ENCODE measurements around the gene PANK1. TPM values are rescaled to one million over a fixed set of nuclear protein-coding genes. Genes with fewer than 3 reads are reported as not detected.

PANK1 gene
- total RNA-seq, 1 donor from 2014 or later, result 16.7 TPM

- H3K27ac Mint-ChIP-seq (ENCODE audit: unreplicated experiment), result no peak overlapping the region
Measured at GRCh38 chr10:89567576-89568245, 77.3 kb downstream of the PANK1 start.

GRCh38 chr10:89566992-89567391, 78.0 kb downstream of the PANK1 start:
- Mint-ChIP-seq H3K27me3 (ENCODE audit: unreplicated experiment) (no peaks in the 10 kb centered on the region), H3K36me3 (ENCODE audit: unreplicated experiment) (no peaks in the 10 kb centered on the region), H3K9me3 (ENCODE audit: unreplicated experiment) (no peaks in the 10 kb centered on the region), H3K27ac (ENCODE audit: unreplicated experiment) (no peak overlapping the region), H3K4me1 (ENCODE audit: low read depth, unreplicated experiment) (no peaks in the 10 kb centered on the region), H3K4me3 (ENCODE audit: unreplicated experiment) (no peak overlapping the region)
- DNase-seq, result no peak
- TF ChIP-seq, protein P1, sequence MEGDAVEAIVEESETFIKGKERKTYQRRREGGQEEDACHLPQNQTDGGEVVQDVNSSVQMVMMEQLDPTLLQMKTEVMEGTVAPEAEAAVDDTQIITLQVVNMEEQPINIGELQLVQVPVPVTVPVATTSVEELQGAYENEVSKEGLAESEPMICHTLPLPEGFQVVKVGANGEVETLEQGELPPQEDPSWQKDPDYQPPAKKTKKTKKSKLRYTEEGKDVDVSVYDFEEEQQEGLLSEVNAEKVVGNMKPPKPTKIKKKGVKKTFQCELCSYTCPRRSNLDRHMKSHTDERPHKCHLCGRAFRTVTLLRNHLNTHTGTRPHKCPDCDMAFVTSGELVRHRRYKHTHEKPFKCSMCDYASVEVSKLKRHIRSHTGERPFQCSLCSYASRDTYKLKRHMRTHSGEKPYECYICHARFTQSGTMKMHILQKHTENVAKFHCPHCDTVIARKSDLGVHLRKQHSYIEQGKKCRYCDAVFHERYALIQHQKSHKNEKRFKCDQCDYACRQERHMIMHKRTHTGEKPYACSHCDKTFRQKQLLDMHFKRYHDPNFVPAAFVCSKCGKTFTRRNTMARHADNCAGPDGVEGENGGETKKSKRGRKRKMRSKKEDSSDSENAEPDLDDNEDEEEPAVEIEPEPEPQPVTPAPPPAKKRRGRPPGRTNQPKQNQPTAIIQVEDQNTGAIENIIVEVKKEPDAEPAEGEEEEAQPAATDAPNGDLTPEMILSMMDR (IDR thresholded peaks at IDR 0.05; ENCODE audit: partially characterized antibody, unreplicated experiment), result no peak

More at GRCh38 chr10:89567576-89568245, 77.3 kb downstream of the PANK1 start:
- no peak overlapping the region for H3K4me3 Mint-ChIP-seq (ENCODE audit: unreplicated experiment)
- no peaks in the 10 kb centered on the region for H3K4me1 Mint-ChIP-seq (ENCODE audit: low read depth, unreplicated experiment)
- TF ChIP-seq, protein P1 (IDR thresholded peaks at IDR 0.05; ENCODE audit: partially characterized antibody, unreplicated experiment), result no peak
- DNase-seq, result no peak
- H3K36me3 Mint-ChIP-seq (ENCODE audit: unreplicated experiment), result no peaks in the 10 kb centered on the region
- no peaks in the 10 kb centered on the region for H3K9me3 Mint-ChIP-seq (ENCODE audit: unreplicated experiment)
- H3K27me3 Mint-ChIP-seq (ENCODE audit: unreplicated experiment), result no peaks in the 10 kb centered on the region

- TF ChIP-seq, protein P1 (IDR thresholded peaks at IDR 0.05; ENCODE audit: partially characterized antibody, unreplicated experiment), result no peak
- H3K27me3 Mint-ChIP-seq (ENCODE audit: unreplicated experiment), result no peaks in the 10 kb centered on the region
- H3K4me3 Mint-ChIP-seq (ENCODE audit: unreplicated experiment), result no peak overlapping the region
- DNase-seq, result no peak
- no peaks in the 10 kb centered on the region for H3K36me3 Mint-ChIP-seq (ENCODE audit: unreplicated experiment)
- no peaks in the 10 kb centered on the region for H3K4me1 Mint-ChIP-seq (ENCODE audit: low read depth, unreplicated experiment)
- H3K9me3 Mint-ChIP-seq (ENCODE audit: unreplicated experiment), result no peaks in the 10 kb centered on the region
- no peak overlapping the region for H3K27ac Mint-ChIP-seq (ENCODE audit: unreplicated experiment)
Measured at GRCh38 chr10:89566095-89566950, 78.7 kb downstream of the PANK1 start.

DNA sequence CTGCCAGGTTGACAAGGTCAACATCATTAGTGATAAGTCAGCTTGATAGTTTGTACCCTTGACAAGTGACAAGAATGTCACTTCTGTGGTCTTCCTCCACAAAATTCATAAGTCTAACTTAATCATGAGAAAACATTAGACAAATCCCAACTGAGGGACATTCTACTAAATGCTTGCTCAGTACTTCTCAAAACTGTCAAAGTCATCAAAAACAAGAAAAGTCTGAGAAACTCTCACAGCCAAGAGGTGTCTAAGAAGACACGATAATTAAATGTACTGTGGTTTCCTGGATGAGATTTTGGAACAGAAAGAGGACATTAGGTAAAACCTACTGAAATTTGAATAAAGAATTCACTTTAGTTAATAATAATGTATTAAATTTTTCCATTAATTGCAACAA, 79.9 kb downstream of the PANK1 start:
- no peak for DNase-seq
- Mint-ChIP-seq H3K4me1 (ENCODE audit: low read depth, unreplicated experiment) (no peaks in the 10 kb centered on the region), H3K27me3 (ENCODE audit: unreplicated experiment) (no peaks in the 10 kb centered on the region), H3K27ac (ENCODE audit: unreplicated experiment) (no peak overlapping the region), H3K36me3 (ENCODE audit: unreplicated experiment) (no peaks in the 10 kb centered on the region), H3K4me3 (ENCODE audit: unreplicated experiment) (no peak overlapping the region), H3K9me3 (ENCODE audit: unreplicated experiment) (no peaks in the 10 kb centered on the region)
- TF ChIP-seq, protein P1 (IDR thresholded peaks at IDR 0.05; ENCODE audit: partially characterized antibody, unreplicated experiment), result no peak

All from glutamatergic neuron (in vitro differentiated cells).